Naive thymus-derived CD4-positive, alpha-beta T cell (primary cell): ENCODE results near the gene SDC3. TPM values are rescaled to one million over a fixed set of nuclear protein-coding genes. Genes with fewer than 3 reads are reported as not detected.

Experiments
- ATAC-seq: fragments of 150-1000 bp; cut with Tn5 transposase; 2 replicates; pipeline ENCODE4 v1.10.0; 2021; ENCODE audit warnings: mild to moderate bottlenecking, moderate library complexity
- CTCF ChIA-PET: fragments of 350-600 bp; sonication (Branson Sonifier 250); formaldehyde crosslinking; loops from one replicate; lab custom pipeline; 2021; ENCODE audit warnings: antibody characterized with exemption; lab: Charles Lee
- POLR2A ChIA-PET: fragments of 350-600 bp; sonication (Branson Sonifier 250); formaldehyde crosslinking; loops from one replicate; lab custom pipeline; 2021; ENCODE audit warnings: antibody characterized with exemption, inconsistent platforms; lab: Charles Lee
- DNase-seq, 9 donors: peaks; one replicate each; pipeline versions ENCODE4 v3.0.0 to v3.0.0-alpha.2; 2020 to 2022; ENCODE audit warnings: mixed read lengths in 1 of 9
- H3K27ac ChIP-seq: one replicate; pipeline ENCODE4 v1.7.0; 2013; ENCODE audit warnings: mild to moderate bottlenecking, low read depth, low read length, moderate library complexity
- H3K27me3 ChIP-seq, 2 donors: one replicate each; pipeline ENCODE4 v1.7.0; 2013; ENCODE audit warnings: low read length in 2 of 2, mild to moderate bottlenecking in 2 of 2, moderate library complexity in 2 of 2; ENCODE audit not compliant: control insufficient read depth in 2 of 2, insufficient read depth in 2 of 2
- H3K36me3 ChIP-seq, 3 experiments: 1 replicate in 2 of 3; 2 replicates in 1 of 3; pipeline ENCODE4 v1.7.0; 2013; ENCODE audit warnings: low read length in 3 of 3, mild to moderate bottlenecking in 3 of 3, moderate library complexity in 1 of 3; ENCODE audit not compliant: insufficient read depth in 3 of 3, control insufficient read depth in 2 of 3
- H3K4me1 ChIP-seq, 2 donors: one replicate each; pipeline ENCODE4 v1.7.0; 2013; ENCODE audit warnings: low read length in 2 of 2, mild to moderate bottlenecking in 2 of 2, moderate library complexity in 1 of 2; ENCODE audit not compliant: control insufficient read depth in 2 of 2, insufficient read depth in 2 of 2
- H3K4me3 ChIP-seq: 2 replicates; pipeline ENCODE4 v1.7.0; 2013; ENCODE audit warnings: mild to moderate bottlenecking, low read length
- H3K9me3 ChIP-seq, 3 experiments: 1 replicate in 2 of 3; 2 replicates in 1 of 3; pipeline ENCODE4 v1.7.0; 2013; ENCODE audit warnings: low read length in 3 of 3; ENCODE audit not compliant: control insufficient read depth in 2 of 3
- H3K27ac Mint-ChIP-seq, 9 donors: one replicate each; pipeline ENCODE4 v1.8.0; 2020 to 2022; ENCODE audit warnings: mixed read lengths in 9 of 9, mild to moderate bottlenecking in 8 of 9, moderate library complexity in 5 of 9, inconsistent platforms in 2 of 9
- H3K27me3 Mint-ChIP-seq, 5 donors: one replicate each; pipeline ENCODE4 v1.8.0; 2021 to 2022; ENCODE audit warnings: mixed read lengths in 5 of 5, mild to moderate bottlenecking in 1 of 5
- H3K36me3 Mint-ChIP-seq, 5 donors: one replicate each; pipeline ENCODE4 v1.8.0; 2020 to 2022; ENCODE audit warnings: mixed read lengths in 5 of 5, mild to moderate bottlenecking in 3 of 5, inconsistent platforms in 1 of 5
- H3K4me1 Mint-ChIP-seq, 7 donors: one replicate each; pipeline ENCODE4 v1.8.0; 2020 to 2022; ENCODE audit warnings: mixed read lengths in 7 of 7, mild to moderate bottlenecking in 3 of 7, inconsistent platforms in 1 of 7
- H3K4me3 Mint-ChIP-seq, 10 donors: one replicate each; pipeline ENCODE4 v1.8.0; 2020 to 2022; ENCODE audit warnings: mild to moderate bottlenecking in 10 of 10, mixed read lengths in 10 of 10, moderate library complexity in 6 of 10, inconsistent platforms in 2 of 10
- H3K9me3 Mint-ChIP-seq, 11 donors: one replicate each; pipeline ENCODE4 v1.8.0; 2020 to 2022; ENCODE audit warnings: mixed read lengths in 11 of 11, mild to moderate bottlenecking in 4 of 11, inconsistent platforms in 1 of 11, moderate library complexity in 1 of 11
- intact Hi-C, 2 donors: fragments of 100-400 bp; cut with micrococcal nuclease; formaldehyde crosslinking; loops; one replicate each; pipeline ENCODE4 v1.15.1; 2023
- polyA plus RNA-seq, 2 donors: library from polyadenylated mRNA; unstranded; fragments of 300-500 nt; fragmentation: Illumina TruSeq; gene quantifications; one replicate each; pipeline ENCODE4 v1.2.3, GENCODE V29; 2021
- total RNA-seq, 6 experiments: library from RNA in 5 of 6; stranded (reverse) in 5 of 6; gene quantifications; 1 replicate in 5 of 6; 2 replicates in 1 of 6; pipeline ENCODE4 v1.2.3 and lab custom pipeline; 2021 to 2026

SDC3 gene
- total and polyA plus RNA-seq, 7 experiments from 2014 or later = 0.07 to 0.42 (median 0.27) TPM; not detected in 1

- H3K27ac Mint-ChIP-seq = no peak overlapping the region
- intact Hi-C loops = no loop called here
- ChIA-PET POLR2A (no interaction called here), CTCF (no interaction called here)
- no peak overlapping the region for H3K4me3 Mint-ChIP-seq
- Histone ChIP-seq H3K27me3 (no peaks in the 10 kb centered on the region), H3K27ac (no peak overlapping the region), H3K9me3 (no peaks in the 10 kb centered on the region), H3K4me1 (no peaks in the 10 kb centered on the region), H3K36me3 (no peaks in the 10 kb centered on the region), H3K4me3 (no peak overlapping the region)
- no peaks in the 10 kb centered on the region for H3K36me3 Mint-ChIP-seq
- DNase-seq = no peak
- H3K27me3 Mint-ChIP-seq = peaks cover 0 to 24% (median 7%) of the 10 kb centered on the region in 5 donors
- ATAC-seq = no peak
- no peaks in the 10 kb centered on the region for H3K9me3 Mint-ChIP-seq
- peaks cover 0 to 3% (median 0%) of the 10 kb centered on the region in 7 donors for H3K4me1 Mint-ChIP-seq
Measured at GRCh38 chr1:30863858-30864604, 44.5 kb downstream of the SDC3 start.

DNA sequence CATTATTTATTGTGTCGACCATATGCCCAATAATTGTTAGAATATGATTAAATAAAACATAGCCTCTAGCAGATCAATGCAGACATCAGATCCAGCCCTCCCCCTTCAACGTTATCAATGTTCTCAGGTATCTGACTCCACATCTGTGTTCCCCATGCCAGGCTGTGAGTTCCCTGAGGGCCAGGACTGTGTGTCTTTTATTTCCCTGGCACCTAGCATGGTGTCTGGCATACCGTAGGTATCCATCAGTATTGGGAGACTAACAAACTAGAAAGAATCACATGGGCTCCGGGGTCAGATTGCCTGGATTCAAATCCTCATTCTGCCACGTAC lies 48.3 kb downstream of the SDC3 start:
- Histone ChIP-seq H3K9me3 (no peaks in the 10 kb centered on the region), H3K4me3 (no peak overlapping the region), H3K27ac (no peak overlapping the region), H3K27me3 (no peaks in the 10 kb centered on the region), H3K4me1 (no peaks in the 10 kb centered on the region), H3K36me3 (no peaks in the 10 kb centered on the region)
- intact Hi-C loops = no loop called here
- H3K4me3 Mint-ChIP-seq = no peak overlapping the region
- ATAC-seq (no peak), DNase-seq (no peak)
- peaks cover 0 to 3% (median 0%) of the 10 kb centered on the region in 7 donors for H3K4me1 Mint-ChIP-seq
- H3K27ac Mint-ChIP-seq = no peak overlapping the region
- peaks cover 0 to 11% (median 5%) of the 10 kb centered on the region in 5 donors for H3K27me3 Mint-ChIP-seq
- no peaks in the 10 kb centered on the region for H3K9me3 Mint-ChIP-seq
- no peaks in the 10 kb centered on the region for H3K36me3 Mint-ChIP-seq
- POLR2A ChIA-PET = no interaction called here
- CTCF ChIA-PET = no interaction called here

- no peaks in the 10 kb centered on the region for H3K36me3 ChIP-seq
- POLR2A ChIA-PET = no interaction called here
Measured at GRCh38 chr1:30857964-30858363, 50.6 kb downstream of the SDC3 start.

DNA sequence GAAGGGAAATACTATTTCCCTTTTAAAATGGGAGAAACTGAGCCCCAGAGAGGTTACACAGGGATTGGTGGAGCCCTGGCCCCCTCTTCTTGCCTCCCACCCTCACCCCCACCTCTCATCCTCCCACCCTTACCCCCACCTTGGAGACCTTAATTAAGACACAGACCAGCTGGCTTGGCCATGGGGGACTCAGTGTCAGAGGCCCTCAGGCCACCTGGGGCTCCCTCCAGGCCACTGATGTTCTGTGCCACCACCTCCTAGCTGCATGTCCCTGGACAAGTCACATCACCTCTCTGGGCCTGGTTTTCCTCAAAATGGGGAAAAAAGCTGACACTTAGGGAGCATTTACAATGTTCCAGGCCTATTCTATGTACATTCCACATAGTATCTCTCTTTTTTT lies 51.5 kb downstream of the SDC3 start:
- intact Hi-C loops = no loop called here
- POLR2A ChIA-PET = no interaction called here
- no peak for ATAC-seq
- CTCF ChIA-PET = no interaction called here
- Mint-ChIP-seq H3K27me3 (peaks cover 0 to 7% (median 5%) of the 10 kb centered on the region in 5 donors), H3K27ac (no peak overlapping the region), H3K9me3 (no peaks in the 10 kb centered on the region), H3K36me3 (no peaks in the 10 kb centered on the region), H3K4me1 (peaks cover 0 to 6% (median 3%) of the 10 kb centered on the region in 7 donors), H3K4me3 (no peak overlapping the region)
- Histone ChIP-seq H3K9me3 (no peaks in the 10 kb centered on the region), H3K4me1 (peaks cover 0 to 3% of the 10 kb centered on the region in 2 donors), H3K27me3 (no peaks in the 10 kb centered on the region), H3K27ac (no peak overlapping the region), H3K36me3 (no peaks in the 10 kb centered on the region), H3K4me3 (no peak overlapping the region)
- DNase-seq = no peak

More at GRCh38 chr1:30857964-30858363, 50.6 kb downstream of the SDC3 start:
- Mint-ChIP-seq H3K9me3 (no peaks in the 10 kb centered on the region), H3K27me3 (peaks cover 0 to 7% (median 5%) of the 10 kb centered on the region in 5 donors), H3K4me1 (peaks cover 0 to 6% (median 3%) of the 10 kb centered on the region in 7 donors), H3K4me3 (no peak overlapping the region), H3K36me3 (no peaks in the 10 kb centered on the region), H3K27ac (no peak overlapping the region)
- ATAC-seq (no peak), DNase-seq (no peak)
- CTCF ChIA-PET = no interaction called here
- peaks cover 0 to 3% of the 10 kb centered on the region in 2 donors for H3K4me1 ChIP-seq
- no peak overlapping the region for H3K27ac ChIP-seq
- H3K4me3 ChIP-seq = no peak overlapping the region
- H3K9me3 ChIP-seq = no peaks in the 10 kb centered on the region
- H3K27me3 ChIP-seq = no peaks in the 10 kb centered on the region
- intact Hi-C loops = no loop called here

GRCh38 chr1:30856260-30856790 lies 52.2 kb downstream of the SDC3 start:
- ChIA-PET POLR2A (no interaction called here), CTCF (no interaction called here)
- Histone ChIP-seq H3K9me3 (no peaks in the 10 kb centered on the region), H3K36me3 (no peaks in the 10 kb centered on the region), H3K4me3 (no peak overlapping the region), H3K4me1 (peaks cover 0 to 3% of the 10 kb centered on the region in 2 donors), H3K27ac (no peak overlapping the region), H3K27me3 (no peaks in the 10 kb centered on the region)
- no peaks in the 10 kb centered on the region for H3K9me3 Mint-ChIP-seq
- H3K27me3 Mint-ChIP-seq = peaks cover 0 to 7% (median 5%) of the 10 kb centered on the region in 5 donors
- H3K36me3 Mint-ChIP-seq = no peaks in the 10 kb centered on the region
- DNase-seq (no peak), ATAC-seq (no peak)
- no peak overlapping the region for H3K4me3 Mint-ChIP-seq
- peaks cover 0 to 6% (median 3%) of the 10 kb centered on the region in 7 donors for H3K4me1 Mint-ChIP-seq
- H3K27ac Mint-ChIP-seq = no peak overlapping the region
- intact Hi-C loops = no loop called here

DNA sequence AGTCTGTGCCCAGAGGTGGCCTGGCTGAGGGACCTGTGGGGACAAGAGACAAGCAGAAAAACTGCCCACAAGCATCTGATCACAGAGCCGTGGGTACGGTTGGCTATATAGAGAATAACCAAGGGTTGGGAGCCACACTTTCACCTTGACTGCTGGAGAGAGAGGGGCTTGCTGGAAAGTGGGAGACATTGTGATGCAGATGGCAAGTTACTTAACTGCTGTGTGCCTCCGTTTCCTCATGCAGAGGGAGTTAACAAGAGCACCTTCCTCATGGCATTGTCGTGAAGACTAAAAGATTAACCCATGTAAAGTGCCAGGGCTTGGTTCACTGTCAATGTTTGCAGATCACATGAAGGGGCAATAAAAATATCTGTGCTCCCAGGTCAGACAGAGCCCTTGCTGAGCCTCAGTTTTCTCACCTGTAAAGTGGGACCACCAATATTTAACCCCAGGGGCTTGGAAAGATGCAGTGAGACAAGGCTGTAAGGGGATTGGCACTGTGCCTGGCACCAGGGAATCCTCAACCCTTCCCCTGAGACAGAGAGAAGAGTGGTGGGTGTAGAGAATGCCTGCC lies 52.8 kb downstream of the SDC3 start:
- Histone ChIP-seq H3K4me3 (no peak overlapping the region), H3K9me3 (no peaks in the 10 kb centered on the region), H3K27me3 (no peaks in the 10 kb centered on the region), H3K4me1 (peaks cover 0 to 3% of the 10 kb centered on the region in 2 donors), H3K27ac (no peak overlapping the region), H3K36me3 (no peaks in the 10 kb centered on the region)
- DNase-seq (no peak), ATAC-seq (no peak)
- Mint-ChIP-seq H3K27me3 (peaks cover 0 to 7% (median 5%) of the 10 kb centered on the region in 5 donors), H3K36me3 (no peaks in the 10 kb centered on the region), H3K27ac (no peak overlapping the region), H3K4me1 (peaks cover 0 to 6% (median 3%) of the 10 kb centered on the region in 7 donors), H3K4me3 (no peak overlapping the region), H3K9me3 (no peaks in the 10 kb centered on the region)
- CTCF ChIA-PET = no interaction called here
- intact Hi-C loops = no loop called here
- POLR2A ChIA-PET = no interaction called here
